Caki2 (cell line): ENCODE data around the gene C19orf73. TPM values are rescaled to one million over a fixed set of nuclear protein-coding genes. Genes with fewer than 3 reads are reported as not detected.

Experiments
- DNase-seq: peaks from one replicate; pipeline ENCODE4 v3.0.0-alpha.2; 2015; ENCODE audit warnings: low read depth
- in situ Hi-C: cut with HindIII; loops from 2 replicates; pipeline ENCODE4 v1.10.0; 2016; ENCODE audit warnings: low sequenced_read_pairs, low pct_unique_long_range_greater_than_20kb, mixed read lengths
- total RNA-seq: library from RNA; depleted of rRNA; stranded (reverse); fragments of >200 nt; shearing (Covaris generic); gene quantifications from 2 replicates; pipeline ENCODE4 v1.2.3, GENCODE V29; 2014; ENCODE audit warnings: low replicate concordance

C19orf73 gene
- total RNA-seq, 1 experiment from 2014 or later, result 0.71 TPM

DNA sequence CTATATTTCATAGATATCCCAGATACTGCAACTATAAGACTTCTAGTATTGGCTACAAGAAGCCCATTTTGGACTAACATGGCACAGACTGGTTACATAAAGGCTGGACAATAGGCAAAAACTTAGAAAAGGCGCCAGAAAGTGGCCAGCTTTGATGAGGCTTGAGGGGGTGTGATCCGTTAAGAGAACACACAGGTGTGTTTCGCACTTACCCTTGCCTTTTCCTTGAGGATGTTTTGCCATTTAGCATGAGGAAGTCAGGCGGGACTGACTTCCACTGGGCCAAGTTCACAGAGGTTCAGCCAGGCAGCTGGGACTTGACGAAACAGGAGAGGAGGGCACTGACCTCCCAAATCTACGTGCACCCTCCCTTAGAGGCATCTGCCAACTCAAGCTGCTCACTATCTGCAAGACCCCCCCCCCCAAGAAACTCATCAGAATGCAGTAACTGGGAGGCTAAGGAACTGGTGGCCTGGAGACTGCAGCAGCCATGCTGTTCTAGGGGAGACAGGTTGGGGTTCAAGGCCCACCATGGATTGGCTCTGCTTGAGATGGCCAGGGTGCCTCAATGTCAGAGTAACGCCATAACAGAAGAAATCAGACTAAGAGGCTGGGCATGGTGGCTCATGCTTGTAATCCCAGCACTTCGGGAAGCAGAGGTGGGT lies 9.2 kb downstream of the C19orf73 start:
- in situ Hi-C loops, result no loop called here
- no peak for DNase-seq

DNA sequence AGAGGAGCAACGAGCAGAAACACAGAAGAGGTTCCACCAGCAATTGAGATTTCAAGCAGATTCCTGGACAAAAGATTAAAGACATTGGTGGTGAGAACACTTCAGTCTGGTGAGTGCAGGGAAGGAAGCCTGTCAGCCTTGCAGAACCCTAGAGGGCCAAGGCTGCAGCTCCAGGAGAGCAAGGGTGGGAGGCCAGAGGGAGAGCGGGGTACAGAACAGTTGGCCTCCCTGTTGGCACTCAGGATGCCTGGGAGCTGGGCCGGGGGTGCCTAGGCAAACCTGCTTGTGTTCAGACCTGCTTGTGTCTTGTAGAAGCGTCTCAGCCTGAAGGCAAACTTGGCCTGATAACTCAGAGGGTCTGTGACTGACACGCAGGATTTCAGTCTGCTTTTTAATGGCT lies 9.9 kb downstream of the C19orf73 start:
- no peak for DNase-seq
- in situ Hi-C loops, result no loop called here

DNA sequence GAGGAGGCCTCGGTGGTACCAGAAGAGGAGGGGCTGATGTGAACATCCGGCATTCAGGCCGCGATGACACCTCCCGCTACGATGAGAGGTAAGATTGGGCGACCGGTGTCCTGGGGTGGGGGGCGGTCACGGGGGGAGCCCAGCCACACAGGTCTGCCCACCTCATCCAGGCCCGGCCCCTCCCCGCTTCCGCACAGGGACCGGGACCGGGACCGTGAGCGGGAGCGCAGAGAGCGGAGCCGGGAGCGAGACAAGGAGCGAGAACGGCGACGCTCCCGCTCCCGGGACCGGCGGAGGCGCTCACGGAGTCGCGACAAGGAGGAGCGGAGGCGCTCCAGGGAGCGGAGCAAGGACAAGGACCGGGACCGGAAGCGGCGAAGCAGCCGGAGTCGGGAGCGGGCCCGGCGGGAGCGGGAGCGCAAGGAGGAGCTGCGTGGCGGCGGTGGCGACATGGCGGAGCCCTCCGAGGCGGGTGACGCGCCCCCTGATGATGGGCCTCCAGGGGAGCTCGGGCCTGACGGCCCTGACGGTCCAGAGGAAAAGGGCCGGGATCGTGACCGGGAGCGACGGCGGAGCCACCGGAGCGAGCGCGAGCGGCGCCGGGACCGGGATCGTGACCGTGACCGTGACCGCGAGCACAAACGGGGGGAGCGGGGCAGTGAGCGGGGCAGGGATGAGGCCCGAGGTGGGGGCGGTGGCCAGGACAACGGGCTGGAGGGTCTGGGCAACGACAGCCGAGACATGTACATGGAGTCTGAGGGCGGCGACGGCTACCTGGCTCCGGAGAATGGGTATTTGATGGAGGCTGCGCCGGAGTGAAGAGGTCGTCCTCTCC lies 11.1 kb downstream of the C19orf73 start:
- in situ Hi-C loops, result no loop called here
- DNase-seq, result no peak

DNA sequence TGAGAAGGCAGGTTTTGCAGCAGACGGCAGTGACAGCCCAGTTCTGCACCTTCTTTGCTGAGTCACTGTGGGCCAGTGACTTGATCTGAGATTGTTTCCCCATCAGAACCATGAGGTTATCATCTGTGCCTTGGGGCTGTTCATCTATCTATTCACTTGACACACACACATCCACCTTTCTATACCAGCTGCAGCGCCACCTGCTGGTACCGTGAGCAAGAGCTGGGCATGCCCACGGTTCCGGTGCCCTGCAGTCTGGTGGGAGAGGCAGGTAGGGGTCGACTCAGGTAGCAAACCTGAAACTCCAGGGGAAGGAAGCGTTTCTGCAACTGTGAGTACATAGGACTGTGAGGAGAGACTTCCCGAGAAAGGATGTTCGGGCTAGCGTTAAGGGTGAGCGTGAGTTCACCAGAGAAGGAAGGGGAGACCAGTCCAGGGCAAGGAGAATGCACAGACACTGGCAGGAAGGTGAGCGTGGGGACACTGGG lies 12.3 kb downstream of the C19orf73 start:
- in situ Hi-C loops, result no loop called here

DNA sequence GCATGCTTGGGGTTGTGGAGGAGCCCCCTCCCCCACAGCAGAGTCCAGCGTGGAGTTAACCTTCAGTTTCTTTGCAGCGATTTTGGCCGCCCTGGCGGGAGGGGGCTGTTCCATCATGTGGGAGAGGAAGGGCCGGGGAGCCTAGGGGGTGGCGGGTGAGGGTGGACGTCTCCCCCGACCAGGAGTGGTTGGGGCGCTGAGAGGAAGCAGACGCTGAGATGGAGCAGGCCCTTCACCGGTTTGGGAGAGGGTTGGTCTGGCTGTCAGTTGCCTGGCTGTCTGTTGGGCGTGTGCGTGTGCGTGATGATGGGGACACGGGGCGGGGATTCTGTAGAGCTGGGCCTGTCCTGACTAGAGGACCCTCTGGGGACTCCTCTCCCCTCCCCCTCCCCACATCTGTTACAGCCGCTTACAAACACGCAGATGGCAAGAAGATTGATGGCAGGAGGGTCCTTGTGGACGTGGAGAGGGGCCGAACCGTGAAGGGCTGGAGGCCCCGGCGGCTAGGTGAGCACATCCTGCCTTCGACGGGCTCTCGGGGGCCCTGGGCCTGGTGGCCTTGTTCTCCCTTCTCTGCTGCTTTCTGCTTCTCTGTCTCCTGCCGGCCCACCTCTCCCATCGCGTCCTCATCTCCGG lies 14.6 kb downstream of the C19orf73 start:
- in situ Hi-C loops, result no loop called here
- no peak for DNase-seq

More for the DNA sequence above, 12.3 kb downstream of the C19orf73 start:
- peak; percentile 65 for DNase-seq

DNA sequence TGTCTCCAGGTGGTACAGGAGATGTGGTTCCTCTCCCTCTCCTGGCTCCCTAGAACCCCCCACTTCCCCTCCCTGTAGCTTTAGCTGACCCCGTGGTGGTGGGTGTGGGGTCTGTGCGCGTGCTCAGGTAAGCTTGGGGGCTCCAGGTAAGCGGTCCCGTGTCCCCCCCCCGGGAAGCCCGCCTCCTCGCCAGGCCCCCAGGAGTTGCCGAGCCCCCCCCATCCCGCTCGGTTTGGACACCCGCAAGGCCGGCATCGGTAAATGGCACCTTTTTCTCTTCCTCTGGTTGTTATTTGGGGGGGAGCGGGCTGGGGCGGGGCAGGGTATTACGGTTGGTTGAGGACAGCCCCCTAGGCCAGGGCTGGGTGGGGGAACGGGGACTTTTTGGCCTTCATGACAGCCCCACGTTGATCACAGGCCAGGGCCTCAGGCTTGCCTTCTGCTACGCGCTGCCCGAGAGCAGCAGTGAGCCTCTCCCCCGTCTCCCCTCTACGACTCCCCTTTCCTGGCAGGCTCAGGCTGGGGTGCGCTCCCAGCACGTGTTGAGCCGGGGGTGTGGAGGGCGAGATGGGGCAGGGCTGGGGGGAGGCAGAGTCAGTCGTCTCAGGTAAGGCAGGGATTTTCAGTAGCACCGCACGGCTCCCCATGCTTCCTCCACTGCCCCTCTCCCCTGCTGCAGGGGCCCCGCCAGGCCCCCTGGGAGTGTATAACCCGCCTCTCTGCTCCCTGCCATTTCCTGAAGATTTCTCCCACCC lies 15.4 kb downstream of the C19orf73 start:
- in situ Hi-C loops, result no loop called here

DNA sequence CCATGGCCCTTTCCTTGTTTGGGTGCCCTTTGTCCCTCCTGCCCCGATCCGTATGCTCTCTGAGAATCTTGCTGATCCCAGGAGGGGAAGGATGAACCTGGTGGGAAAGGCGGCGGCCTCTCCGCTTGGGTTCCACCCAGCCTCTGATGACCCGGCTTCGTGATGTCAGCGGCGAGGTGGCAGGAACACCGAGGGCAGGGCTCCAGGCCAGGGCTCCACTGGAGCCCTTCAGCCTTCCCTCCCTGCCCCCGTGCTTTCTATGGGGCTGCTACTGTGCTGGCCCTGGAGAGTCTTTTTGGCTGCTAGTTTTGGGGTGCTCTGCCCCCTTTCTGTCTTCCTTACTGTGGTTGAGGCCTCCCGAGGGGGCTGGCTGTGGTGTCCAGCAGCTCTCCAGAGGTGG lies 16.6 kb downstream of the C19orf73 start:
- DNase-seq, result no peak
- in situ Hi-C loops, result no loop called here

More for the DNA sequence above, 15.4 kb downstream of the C19orf73 start:
- no peak for DNase-seq

DNA sequence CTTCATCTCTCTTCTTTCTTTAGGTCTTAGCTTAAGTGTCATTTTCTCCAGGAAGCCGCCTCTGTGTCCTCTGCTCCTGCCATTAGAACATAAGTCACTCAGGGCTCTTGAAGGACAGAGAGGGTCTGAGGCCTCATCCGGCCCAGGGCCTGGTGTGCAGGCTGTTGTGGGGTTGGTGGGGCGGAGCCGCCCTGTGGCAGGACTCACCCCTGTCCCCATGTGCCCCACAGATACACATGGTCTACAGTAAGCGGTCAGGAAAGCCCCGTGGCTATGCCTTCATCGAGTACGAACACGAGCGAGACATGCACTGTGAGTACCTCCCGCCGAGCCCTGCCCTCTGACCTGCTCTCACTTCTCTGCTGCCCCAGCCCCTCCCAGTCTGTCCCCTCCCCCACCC lies 17.8 kb downstream of the C19orf73 start:
- no peak for DNase-seq
- in situ Hi-C loops, result no loop called here

DNA sequence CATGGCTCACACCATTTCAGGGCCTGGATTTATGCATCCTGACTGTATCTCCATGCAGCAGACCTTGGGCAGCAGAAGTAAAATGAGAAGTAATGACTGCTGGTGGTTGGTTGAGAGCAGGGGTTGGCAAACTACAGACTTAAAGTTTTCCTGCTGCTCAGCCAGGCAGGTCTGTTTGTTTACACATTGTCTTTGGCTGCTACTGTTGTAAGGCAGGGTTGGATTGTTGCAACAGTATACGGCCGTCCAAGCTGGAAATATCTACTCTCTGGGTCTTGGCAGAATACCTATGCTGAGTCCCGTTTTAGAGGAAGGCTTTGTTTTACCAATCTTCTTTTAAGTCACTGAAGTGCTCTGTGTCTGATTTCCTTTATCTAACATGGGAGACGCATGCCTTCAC lies 20.1 kb downstream of the C19orf73 start:
- in situ Hi-C loops, result no loop called here

DNA sequence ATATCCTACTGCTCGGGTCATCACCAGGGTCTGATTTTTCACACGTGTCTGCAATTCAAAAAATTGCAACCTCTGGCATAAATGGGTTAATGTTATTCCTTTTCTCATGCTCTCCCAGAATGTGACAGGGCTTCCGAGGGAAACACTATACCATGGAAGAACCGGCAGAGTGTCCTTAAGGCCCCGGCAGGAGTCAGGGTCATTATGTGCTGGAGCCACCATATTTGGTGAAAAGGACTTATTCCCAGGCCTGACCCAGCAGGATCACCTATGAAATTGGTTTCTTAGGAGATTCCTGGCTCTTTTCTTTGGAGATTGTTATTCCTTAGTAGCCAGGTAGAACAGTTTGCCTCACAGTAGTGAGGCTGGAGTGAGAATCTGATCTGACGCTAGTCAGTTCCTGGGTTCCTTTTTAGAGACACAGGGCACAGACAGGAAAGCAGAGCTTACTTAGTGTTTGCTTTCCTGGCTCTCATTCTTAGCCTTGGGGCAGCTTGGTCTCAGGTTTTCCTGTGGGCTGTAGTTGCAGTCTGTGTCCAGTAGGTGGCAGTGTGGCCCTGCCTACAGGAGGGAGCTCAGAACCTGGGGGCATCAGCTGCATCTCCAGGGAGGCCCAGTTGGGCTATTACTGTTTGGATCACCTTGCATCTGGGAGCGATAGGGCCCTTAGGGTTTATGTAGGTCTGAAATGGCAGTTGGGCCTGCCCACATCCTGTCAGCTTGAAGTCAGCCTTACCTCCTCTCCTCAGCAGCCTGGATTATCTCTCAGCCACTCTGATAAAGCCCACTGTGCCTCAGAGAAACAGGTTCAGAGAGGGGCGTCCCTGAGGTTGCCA lies 21.3 kb downstream of the C19orf73 start:
- peak; percentile 74 for DNase-seq
- in situ Hi-C loops, result no loop called here

More for the DNA sequence above, 20.1 kb downstream of the C19orf73 start:
- no peak for DNase-seq

DNA sequence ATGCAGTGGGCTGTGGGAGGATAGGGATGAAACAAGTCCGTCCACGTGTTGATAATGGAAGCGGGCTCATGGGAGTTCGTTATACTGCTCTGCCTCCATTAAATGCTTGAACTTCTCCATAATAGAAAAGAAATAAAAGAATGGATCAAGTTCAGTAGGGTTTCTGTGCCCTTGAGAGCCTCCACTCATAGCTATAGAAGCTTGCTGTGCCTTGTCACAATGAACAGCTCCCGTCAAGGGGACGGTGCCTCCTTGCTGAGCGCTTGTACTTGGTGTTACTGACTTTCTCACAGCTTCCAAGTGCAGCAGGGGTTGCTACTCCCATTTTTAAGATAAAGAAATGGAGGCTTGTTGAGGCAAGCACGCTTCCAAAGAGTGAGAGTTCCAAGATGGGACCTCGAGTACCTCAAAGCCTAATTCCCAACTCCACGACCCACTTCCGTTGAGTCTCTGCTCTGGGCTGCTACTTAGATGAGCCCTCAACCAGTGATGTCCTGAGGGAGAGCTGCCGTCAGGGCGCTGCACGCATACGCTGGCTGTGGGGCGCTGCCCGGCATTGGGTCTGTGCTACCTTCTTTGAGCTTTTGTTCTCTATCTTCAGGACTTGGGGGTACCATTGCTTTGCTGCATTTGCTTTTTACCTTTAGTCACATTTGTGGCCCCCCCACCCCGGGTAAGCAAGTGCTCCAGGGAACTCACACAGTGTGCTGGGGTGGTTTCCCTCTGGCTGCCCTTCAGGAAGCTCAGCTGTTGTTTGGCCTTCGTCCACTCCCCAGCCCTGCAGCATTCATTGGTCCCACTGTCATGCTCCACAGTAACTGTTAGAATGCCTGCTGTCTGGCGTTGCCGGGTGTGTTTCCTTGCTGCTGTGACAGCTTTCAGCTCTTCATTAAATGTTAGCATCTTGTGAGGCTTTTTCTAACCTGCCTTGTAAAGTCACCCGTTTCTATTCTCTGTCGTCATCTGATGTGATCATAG lies 24.1 kb downstream of the C19orf73 start:
- in situ Hi-C loops, result no loop called here
- DNase-seq, result no peak

DNA sequence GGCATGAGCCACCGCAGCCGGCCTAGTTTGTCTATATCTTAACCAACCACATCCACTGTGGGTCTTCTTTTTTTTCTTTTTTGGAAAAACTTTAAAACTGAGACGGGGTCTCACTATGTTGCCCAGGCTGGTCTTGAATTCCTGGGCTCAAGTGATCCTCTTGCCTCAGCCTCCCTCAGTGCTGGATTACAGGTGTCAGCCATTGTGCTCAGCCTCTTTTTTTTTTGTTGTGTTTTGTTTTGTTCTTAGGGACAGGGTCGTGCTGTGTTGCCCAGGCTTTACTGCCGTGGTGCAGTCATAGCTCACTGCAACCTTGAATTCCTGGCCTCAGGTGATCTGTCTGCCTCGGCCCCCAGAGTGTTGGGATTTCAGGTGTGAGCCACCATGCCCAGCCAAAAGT lies 26.3 kb downstream of the C19orf73 start:
- in situ Hi-C loops, result no loop called here
- DNase-seq, result no peak

DNA sequence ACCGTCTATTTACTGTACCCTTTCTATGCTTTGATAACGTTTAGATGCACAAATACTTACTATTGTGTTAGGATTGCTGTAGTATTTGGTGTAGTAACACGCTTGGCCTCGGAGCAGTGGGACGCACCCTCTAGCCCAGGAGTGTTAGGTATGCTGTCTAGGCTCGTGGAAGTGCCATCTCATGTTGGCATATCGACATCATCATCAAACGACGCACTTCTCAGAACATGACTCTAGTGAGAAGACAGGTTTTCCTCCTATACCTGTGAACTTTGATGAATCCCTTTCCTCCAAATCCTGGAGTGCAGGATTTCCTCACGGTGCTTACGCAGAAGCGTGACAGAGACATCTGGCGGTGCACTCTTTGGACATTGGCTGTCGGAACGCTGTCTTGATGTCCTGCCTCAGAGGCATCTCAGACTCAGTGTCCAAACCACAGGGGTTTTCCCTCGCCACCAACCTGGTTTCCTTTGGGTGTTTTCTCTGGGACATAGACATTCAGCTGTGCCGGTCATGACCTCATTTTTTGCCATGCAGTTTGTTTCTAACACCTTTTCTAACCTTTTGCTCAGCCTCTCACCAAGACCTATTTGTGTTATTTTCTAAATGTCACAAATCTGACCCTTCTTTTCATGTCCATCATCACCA lies 27.4 kb downstream of the C19orf73 start:
- in situ Hi-C loops, result no loop called here

DNA sequence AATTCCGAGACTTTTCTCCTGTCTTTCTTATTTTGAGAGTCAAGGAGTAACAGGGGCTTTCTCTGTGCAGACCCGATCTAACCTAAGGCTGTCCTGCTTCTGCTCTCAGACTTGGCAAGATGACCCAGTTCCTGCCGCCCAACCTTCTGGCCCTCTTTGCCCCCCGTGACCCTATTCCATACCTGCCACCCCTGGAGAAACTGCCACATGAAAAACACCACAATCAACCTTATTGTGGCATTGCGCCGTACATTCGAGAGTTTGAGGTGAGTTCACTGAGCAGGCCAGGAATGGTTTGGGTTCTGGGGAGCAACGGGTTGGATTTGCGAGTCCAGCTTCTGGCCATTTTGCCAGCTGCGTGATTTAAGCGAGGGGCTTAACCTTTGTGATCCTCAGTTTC lies 32.6 kb downstream of the C19orf73 start:
- in situ Hi-C loops, result no loop called here
- DNase-seq, result no peak

More for the DNA sequence above, 27.4 kb downstream of the C19orf73 start:
- DNase-seq, result no peak

DNA sequence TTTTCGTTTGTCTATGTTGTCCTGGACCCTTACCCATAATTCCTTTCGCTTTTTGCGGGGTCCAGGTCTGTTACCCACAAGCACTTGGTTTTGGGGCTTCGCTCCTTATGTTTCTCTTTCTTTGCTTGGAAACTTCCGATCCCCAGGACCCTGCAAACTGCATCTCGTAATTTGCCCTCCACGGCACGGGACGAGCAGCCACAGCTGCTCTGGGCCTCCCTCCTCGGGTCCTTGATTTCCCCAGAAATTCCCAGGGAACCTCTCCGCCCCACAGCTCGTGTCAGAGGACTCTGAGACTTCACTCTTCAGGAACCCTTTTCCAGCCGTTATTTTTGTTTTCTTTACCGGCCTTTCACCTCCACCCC lies 33.1 kb downstream of the C19orf73 start:
- in situ Hi-C loops, result no loop called here
- DNase-seq, result peak; percentile 29
